Stimulated activated CD4-positive, alpha-beta T cell treated with anti-CD3 and anti-CD28 coated beads, Interleukin-2, amount 100 ng/mL, for 48 hours (primary cell): ENCODE results near the gene RALGDS.
"Not testable (repeated sequence)": the region's sequence is repeated elsewhere in the genome, so short reads cannot be mapped to it uniquely, and the experiment has no call there.

Source experiments
- DNase-seq, 2 donors: peaks; one replicate each; pipeline ENCODE4 v3.0.0-alpha.2; 2020

The RALGDS gene

DNA sequence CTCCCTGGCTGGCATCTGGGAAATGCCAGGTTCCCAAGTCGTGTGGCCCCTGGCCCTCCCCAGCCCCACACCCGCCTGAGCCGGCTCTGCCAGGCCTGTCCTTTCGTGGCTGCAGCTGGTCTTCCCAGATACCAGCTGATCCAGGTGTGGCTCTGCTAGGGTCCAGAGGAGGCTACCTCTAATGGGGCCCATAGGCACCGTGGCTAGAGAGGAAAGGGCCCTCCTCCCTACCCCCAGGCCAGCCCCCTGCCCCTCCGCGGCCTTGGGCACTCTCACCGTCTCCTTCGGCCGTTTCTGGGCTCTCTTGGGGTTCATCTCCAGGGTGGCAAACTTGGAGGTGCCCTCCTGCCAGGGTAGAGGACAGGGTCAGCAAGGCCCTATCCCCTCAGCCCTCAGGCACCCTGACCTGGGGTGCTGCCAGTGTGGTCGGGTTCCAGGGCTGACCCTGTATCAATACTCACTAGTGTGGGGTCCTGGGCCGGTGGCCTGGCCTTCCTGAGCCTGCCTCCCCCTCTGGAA lies 17.0 kb downstream of the RALGDS start:
- no peak for DNase-seq

DNA sequence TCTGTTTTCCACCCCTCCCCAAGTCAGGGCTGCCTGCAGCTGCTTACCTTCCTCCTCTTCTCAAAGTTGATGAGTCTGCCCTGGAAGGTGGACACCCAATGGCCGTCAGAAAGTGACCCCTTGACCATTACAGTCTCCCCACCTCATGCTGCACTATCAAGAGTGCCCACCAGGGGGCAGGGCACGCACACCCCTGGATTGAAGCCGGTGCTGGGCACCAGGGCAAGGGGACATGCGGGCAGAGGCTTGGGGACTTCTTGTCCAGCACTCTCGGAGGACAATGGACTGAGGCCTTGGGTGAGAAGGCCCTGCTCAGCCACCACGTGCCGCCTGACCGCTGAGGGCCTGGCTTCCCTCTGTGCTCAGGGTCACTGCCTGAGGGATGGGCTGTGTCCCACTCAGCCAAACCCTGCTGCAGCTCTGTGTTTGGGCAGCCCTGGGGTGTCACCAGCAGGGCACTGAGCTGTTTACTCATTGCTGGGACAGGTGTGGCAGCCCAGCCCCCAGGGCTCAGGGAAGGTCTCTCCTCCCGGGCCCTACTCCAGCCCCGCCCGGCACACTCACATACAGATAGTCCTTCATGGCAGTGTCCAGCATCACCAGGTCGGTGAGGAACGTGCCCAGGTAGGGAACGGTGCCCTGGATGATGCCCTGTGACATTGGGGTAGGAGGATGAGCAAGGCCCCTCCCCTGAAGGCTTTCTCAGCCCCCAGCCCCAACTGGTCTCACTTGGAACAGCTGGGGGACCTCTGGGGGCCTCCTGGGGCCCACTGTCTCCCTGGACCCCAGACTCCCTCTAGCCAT lies 17.7 kb downstream of the RALGDS start:
- peak; percentile 46 to 47 for DNase-seq

DNA sequence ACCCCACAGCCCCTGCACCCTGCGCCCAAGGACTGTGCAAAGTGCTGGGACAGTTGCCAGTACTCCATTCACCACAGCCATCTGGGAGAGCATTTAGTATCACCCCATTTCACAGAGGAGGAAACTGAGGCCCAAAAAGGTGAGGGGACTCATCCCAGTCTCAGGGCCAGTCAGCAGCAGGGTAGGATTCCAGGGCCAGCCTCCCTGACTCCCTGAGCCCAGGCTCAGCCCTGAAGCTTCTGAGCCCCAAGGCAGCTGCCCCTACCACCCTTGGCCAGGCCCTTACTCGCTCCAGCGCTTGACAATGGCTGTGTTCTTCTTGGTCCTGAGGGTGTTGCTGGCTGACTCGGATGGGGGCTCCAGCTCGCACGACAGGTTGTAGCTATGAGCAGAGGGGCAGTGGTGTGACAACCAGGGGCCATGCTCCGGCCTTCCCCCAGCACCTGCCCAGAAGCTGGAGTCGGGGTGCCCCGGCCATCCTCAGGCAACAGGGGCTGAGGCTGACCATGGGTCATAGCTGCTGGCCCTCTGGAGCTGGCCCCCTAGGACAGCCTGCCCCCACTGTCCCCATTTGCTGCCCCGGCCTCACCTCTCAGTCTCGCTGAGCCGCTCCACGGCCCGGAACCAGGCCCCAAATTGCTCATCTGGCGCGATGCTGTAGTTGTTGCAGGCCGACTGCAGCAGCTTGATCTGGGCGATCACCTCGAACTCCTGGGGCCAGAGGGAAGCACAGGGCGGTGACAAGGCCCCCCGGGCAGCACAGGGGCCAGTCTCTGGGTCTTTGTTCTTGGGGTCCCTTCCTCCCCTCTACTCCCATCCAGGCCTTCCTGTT lies 18.6 kb downstream of the RALGDS start:
- DNase-seq = no peak

DNA sequence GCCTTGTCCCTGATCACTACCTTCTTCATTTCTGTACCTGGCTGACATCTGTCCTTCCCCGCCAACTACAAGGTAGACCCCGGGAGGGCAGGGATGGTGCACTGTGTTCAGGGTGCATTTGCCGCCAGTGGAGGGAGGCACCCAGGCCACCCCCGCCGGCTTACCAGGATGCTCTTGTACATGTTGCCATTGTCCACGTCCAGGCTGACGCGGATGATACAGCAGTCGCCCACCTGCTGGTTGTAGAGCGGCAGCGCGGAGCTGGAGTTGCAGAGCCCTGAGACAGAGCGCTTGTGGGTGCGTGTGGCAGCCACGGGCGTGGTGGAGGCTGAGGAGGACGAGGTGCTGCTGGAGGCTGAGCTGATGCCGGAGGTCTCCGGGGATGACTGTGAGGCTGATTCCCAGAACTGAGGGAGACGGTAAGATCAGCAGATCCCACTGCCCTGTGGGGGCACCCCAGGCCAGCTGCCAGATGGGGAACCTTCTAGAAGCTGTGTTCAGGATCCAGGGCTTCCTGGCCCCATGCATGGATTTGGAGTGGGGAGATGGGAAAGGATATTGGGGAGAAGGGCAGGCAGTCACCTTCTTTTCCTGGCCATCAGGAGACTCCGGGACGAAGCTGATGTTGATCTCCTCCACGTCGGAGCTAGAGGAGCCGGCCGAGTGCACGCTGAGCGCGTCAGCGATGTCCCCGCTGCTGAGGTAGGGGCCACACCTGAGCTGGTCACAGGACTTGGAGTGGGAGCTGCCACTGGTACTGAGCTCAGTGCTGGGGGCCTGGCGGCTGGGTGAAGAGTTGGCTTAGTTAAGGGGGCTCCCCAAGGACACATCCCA lies 19.5 kb downstream of the RALGDS start:
- DNase-seq = no peak

DNA sequence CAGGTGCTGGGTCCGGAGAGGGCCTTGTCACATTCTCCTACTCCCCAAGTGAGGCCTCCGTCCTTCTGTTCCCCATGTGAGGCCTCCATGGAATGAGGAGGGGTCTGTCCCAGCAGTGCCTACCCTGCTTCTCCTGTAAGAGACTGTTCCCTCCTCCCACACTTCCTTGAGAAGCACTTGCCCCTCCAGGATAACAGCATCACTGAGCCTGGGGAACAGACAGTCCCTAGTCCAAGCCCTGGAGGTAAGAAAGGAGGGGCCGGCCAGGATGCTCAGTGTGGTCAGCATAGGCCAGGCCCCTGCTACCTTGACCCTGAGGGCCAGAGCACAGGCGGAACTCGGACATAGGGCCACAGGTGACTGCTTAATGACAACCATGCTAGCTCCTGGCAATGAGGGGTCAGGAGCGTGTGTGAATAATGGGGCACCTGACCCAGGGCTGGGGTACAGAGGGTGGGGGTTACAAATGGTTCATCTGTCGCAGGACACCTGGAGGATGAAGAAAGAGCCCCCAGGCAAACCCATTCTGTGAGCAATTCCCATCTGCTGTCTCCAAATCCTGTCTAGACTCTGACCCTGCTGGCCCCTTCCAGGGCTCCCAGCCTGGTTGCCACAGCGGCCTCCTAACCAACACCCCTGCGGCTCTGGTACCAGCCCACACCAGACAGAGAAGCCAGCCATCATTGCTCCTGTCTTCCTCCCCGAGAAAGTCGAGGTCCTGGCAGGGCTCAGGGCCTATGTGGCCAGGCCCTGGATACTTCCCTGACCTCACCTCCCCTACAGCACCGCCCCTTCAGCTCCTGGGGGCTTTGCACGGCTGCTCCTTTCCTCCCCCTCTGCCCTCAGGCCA lies 20.3 kb downstream of the RALGDS start:
- no peak for DNase-seq

DNA sequence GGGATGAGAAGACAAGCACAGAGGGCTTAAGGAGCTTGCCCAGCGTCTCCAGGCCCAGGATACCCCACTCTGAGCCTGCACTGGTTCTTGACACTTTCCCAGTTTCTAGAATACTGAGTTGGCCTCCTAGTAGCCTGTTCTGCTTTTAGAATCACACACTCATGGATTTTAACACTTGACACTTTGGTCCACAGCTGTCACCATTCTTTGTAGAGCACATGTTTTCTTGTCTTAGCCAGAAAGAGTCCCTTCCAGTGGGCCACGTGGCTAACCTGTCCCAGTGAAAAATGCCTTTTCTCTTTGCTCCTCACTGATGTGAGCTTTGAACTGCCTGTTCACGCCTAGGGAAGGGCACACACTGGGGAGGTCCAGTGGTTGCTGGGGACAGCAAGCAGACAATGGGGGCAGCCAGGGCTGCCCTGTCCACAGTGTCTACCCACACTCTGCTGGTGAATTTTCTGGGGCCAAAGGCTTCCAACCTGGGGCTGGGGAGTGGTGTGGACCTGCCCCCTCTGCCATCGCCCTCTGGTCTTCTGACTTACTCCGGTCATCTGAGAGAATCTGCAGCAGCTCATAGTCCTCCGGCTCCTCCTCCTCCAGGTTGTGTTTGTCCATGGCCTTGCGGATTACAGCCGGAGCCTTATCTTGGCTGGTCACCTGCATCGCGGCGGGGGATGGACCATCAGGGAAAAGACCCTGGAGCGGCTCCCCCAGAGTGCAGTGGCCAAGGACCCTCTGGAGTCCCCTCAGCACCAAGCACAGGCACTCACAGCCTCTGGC lies 21.1 kb downstream of the RALGDS start:
- no peak for DNase-seq

DNA sequence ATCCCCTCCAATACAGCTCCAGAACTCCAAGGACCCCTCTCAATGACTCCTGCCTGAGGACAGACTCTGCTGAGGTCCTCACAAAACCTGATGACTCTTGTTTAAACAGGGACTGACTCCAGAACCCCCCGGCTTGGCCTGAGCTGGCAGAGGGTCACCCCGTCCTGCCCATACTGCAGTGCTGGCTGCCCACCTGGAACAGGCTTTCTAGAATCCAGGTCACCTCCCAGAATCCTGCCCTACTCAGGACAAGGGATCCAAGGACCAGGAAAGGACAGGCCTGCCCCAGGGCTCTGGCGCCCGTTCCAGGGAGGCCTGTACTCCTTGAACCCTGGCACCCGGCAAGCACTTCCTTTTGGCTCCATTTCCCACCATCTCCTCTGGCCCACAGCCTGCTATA lies 22.2 kb downstream of the RALGDS start:
- DNase-seq = no peak

DNA sequence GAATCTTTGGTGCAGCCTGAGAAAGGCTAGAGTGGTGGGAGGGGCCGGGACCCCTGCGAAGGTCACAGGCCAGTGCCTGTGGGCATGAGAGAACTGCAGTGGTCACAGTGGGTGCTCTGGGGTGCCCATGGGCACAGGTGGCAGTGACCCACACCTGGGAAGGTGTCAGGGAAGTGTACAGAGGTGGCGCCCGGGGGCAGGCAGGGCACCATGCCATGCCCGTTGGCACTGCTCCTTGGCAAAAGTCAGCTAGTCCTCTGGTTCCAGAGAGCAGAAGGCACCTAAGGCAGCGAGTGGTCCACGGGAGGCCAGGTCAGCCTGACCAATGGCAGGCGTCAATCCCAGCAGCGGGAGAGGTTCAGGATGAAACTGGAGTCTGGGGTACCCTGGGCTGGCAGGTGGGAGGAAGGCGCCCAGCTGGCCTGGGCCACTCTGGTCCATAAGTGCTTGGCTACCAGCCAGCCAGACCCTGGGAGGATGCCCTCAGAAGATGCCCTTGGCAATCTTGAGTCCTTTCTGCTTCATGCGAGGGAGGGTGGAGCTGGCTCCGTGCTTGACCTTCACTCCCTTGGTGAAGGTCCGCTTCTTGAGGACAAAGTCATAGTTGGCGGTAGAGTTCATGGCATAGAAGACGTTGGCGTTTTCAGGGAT lies 22.8 kb downstream of the RALGDS start:
- DNase-seq = no peak

DNA sequence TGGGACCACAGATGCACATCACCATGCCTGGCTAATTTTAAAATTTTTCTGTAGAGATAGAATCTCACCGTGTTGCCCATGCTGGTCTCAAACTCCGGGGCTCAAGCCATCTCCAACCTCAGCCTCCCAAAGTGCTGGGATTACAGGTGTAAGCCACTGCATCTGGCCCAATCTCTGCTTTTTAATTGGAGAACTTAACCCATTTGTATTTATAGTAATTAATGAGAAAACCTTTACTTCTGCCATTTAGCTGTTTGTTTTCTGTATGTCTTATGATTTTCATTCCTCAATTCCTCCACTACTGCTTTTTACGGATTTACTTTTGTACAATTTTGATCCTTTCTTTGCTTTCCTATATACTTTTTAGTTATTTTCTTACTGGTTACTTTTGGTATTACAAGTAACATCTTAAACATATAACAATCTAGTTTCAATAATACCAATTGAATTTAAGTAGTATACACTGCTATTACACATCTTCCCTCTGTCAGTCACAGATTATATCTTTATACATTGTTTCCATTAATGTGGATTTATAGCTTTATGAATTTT lies 26.1 kb downstream of the RALGDS start:
- no peak for DNase-seq

DNA sequence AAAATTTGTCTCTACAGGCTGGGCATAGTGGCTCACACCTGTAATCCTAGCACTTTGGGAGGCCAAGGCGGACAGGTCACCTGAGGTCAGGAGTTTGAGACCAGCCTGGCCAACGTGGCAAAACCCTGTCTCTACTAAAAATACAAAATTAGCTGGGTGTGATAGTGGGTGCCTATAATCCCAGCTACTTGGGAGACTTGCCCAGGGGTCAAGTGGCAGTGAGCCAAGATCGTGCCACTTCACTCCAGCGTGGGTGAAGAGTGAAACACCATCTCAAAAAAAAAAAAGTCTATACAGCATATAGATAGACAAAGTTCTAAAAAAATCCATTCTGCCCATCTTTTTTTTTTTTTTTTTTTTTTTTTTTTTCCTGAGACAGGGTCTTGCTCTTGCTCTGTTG lies 26.7 kb downstream of the RALGDS start:
- DNase-seq = not testable (repeated sequence)

DNA sequence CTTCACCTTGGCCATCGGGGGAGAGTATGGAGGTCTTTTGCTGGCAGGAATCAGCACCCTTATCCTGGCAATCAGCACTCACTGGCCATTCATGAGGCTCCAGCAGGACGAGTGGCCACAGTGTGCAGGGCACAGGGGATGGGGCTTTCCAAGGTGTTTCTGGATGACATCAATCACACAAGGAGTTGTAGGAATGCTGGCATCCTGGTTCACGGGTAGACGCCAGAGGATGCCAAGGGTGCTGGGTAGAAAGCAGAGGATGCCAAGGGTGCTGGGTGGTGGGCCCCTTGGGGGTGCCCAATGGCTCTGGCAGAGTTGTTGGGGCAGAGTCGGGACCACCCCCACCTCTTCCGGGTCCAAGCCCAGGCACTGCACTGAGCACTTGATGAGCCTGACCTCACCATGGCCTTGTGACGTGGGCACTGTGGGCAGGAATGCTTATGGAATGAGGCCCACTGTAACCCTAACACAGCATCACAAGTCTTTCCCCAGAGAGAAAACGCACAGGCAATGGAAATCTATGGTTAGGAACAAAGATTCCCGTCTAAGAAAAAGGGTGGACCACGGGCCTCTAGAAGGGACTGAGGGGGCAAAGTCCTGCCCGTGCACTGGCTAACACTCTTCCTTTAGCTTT lies 30.2 kb downstream of the RALGDS start:
- no peak for DNase-seq

DNA sequence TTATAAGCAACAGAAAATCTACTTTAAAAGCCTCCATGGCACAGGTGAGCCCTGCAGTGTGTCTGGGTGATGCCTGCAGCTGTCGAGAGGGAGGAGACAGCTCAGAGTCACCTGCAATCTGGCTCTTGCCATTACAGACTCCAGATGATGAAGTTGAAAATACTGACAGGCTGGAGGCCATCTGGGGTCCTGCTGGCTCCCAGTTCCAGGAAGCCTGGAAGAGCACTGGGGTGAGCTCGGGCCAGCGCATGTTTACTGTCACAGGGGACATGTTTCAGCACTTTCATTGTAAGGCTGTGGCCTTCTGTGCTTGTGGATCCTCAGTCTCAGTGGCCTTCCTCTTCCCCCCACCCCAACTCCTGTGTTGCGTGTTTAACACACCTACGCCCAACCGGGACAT lies 30.9 kb downstream of the RALGDS start:
- DNase-seq = no peak

DNA sequence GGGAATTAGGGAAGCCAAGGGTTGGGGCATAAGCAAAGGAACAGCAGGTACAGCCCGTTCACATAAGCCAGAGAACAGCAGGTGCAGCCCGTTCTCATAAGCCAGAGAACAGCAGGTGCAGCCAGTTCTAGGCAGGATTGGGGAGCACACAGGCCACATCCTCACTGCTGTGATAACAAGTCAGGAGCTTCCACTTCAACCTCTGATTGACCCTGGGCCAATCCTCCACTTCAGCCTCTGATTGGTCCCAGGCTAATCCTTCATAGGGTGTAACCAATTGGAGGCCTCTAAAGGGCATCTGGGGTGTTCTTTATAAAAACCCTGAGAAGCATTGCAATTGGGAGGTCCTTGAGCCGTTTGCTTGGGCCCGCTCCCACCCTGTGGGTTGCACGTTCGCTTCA lies 31.8 kb downstream of the RALGDS start:
- no peak for DNase-seq

DNA sequence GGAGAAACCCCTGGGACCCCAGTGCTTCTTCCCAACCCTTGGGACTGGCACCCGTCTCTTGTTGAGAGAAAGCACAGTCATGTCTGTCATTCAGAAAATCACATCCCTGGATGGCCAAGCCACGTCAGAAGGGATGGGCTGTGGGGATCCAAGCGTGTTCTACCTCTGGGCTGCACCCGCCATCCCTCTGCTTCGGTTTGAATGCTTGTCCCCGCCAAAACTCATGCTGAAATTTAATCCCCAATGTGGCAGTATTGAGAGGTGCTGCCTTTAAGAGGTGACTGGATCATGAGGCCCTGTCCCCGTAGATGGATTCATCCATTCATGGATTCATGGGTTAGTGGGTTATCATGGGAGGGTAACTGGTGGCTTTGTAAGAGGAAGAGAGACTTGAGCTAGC lies 32.3 kb downstream of the RALGDS start:
- no peak for DNase-seq

DNA sequence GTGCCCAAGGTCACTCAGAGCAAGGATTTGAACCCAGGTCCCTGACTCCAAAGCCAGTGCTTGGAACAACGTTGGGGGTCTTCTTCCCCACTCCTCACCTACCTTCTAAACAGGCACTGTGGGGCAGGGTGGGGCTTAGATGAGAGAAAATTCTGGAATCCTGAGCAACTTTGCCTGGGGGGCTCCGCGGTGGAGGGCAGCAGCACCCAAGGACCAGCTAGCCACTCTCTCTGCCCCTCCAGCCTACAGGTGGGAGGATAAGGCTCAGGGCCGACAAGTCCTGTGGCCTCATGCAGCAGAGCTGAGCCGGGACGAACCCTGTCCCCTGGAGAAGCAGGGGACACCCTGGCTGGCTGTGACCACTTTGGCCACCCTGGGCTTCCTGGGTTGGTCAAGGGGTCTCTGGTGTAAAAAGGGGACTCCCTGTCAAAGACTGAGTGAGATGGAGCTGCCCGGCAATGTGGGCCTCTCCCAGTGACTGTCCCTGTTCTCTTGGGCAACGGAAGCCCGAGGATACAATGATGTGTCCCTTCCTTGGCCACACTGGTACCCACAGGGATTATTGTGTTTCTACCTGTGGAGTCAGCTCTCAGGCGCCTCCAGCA lies 32.8 kb downstream of the RALGDS start:
- DNase-seq = no peak

DNA sequence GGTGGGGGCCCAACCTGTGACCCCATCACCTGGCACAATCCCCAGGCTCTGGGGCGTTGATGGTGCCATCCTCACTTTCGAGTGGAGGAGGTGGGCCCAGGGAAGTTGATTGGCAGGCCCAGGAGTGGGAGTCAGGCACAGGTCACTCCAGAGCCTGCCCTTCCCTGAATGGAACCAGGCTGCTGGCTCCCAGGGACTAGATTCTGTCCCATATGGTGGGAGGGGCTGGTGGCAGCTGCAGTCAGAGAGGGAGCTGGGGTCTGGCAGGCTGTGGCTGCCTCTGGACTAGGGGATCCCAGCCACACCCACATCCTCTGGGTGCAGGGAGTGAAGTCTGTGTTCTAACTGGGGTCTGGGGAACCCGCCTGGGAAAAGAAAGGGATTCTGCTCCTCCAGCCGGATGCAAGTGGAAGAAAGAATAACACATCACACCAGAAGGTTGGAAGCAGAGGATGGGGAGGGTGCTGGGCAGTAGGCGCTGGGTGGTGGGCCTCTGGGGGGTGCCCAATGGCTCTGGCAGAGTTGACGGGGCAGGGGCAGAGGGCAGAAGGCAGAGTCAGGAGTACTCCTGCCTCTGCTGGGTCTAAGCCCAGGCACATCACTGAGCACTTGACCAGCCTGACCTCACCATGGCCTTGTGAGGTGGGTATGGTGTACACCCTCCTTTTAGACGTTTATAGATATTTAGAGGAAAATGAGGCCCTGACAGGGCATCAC lies 33.5 kb downstream of the RALGDS start:
- DNase-seq = no peak

DNA sequence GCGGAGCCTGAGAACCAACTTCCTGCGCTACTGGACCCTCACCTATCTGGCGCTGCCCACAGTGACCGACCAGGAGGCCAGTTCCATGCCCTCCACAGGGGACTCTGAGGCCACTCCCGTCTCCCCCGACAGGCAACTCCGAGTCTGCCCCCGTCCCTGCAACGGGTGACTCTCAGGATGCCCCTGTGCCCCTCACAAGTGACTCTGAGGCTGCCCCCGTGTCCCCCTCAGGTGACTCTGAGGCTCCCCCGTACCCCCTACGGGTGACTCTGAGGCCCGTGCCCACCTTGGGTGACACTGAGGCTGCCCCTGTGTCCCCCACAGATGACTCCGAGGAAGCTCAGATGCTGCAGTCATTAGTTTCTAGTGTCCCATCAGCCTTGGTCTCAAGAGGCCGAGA lies 34.1 kb downstream of the RALGDS start:
- DNase-seq = no peak

DNA sequence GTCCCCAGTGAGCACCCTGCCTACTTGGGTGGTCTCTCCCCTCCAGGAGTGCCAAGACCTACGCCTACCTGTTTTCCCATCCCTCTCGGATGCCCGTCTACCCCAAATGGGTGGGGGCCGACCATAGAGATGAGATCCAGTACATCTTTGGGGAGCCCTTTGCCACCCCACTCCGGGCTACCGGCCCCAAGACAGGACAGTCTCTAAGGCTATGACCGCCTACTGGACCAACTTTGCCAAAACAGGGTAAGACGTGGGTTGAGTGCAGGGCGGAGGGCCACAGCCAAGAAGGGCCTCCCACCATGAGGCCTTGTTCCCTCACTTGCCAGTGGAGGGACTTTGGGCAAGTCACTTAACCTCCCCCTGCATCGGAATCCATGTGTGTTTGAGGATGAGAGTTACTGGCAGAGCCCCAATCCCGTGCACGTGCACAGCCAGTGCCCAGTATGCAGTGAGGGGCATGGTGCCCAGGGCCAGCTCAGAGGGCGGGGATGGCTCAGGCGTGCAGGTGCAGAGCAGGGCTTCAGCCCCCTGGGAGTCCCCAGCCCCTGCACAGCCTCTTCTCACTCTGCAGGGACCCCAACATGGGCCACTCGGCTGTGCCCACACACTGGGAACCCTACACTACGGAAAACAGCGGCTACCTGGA lies 34.7 kb downstream of the RALGDS start:
- not testable (repeated sequence) for DNase-seq
